Neural cell (in vitro differentiated cells): Measurements from ENCODE around the gene PPP4R3B. TPM values are rescaled to one million over a fixed set of nuclear protein-coding genes. Genes with fewer than 3 reads are reported as not detected.

Experiments
- H2AFZ ChIP-seq: fragments of 200-600, 300-800 bp; sonication (generic), shearing (Covaris generic); 2 replicates; pipeline ENCODE4 v1.6.0; 2014; ENCODE audit warnings: low read depth, mild to moderate bottlenecking, antibody characterized with exemption, low read length, moderate library complexity
- H3F3A ChIP-seq: fragments of 200-600 bp; shearing (Covaris generic); 2 replicates; pipeline ENCODE4 v1.6.1; 2016; ENCODE audit warnings: mild to moderate bottlenecking, moderate library complexity, mixed read lengths, antibody characterized with exemption, low read length; ENCODE audit not compliant: insufficient read depth, poor library complexity, severe bottlenecking
- H3K27ac ChIP-seq: fragments of 200-600, 300-800 bp; sonication (generic), shearing (Covaris generic); 2 replicates; pipeline ENCODE4 v1.5.1; 2014; ENCODE audit warnings: mild to moderate bottlenecking, low read length, moderate library complexity
- H3K27me3 ChIP-seq: fragments of 300-800, 200-600 bp; sonication (generic), shearing (Covaris generic); 2 replicates; pipeline ENCODE4 v1.6.0; 2014; ENCODE audit warnings: mild to moderate bottlenecking, low read depth, low read length, moderate library complexity; ENCODE audit not compliant: insufficient read depth
- H3K36me3 ChIP-seq: fragments of 300-800, 200-600 bp; sonication (generic), shearing (Covaris generic); 2 replicates; pipeline ENCODE4 v1.5.1; 2014; ENCODE audit warnings: mild to moderate bottlenecking, antibody characterized with exemption, low read length, moderate library complexity; ENCODE audit not compliant: insufficient read depth
- H3K4me2 ChIP-seq: fragments of 300-800, 200-600 bp; sonication (generic), shearing (Covaris generic); 2 replicates; pipeline ENCODE4 v1.6.0; 2014; ENCODE audit warnings: mild to moderate bottlenecking, low read length
- H3K4me3 ChIP-seq: fragments of 300-800, 200-600 bp; sonication (generic), shearing (Covaris generic); 2 replicates; pipeline ENCODE4 v1.5.1; 2014; ENCODE audit warnings: mild to moderate bottlenecking, low read length, moderate library complexity
- H3K79me2 ChIP-seq: fragments of 200-600 bp; shearing (Covaris generic); replicated peaks from 2 replicates; pipeline ENCODE4 v1.6.0; 2014; ENCODE audit warnings: mild to moderate bottlenecking, low read length, moderate library complexity; ENCODE audit not compliant: insufficient read depth
- H3K9ac ChIP-seq: fragments of 300-800, 200-600 bp; sonication (generic), shearing (Covaris generic); 2 replicates; pipeline ENCODE4 v1.6.1; 2016; ENCODE audit warnings: mild to moderate bottlenecking, low read length, mixed read lengths
- H3K9me2 ChIP-seq: fragments of 200-600 bp; shearing (Covaris generic); 2 replicates; pipeline ENCODE4 v1.6.1; 2016; ENCODE audit warnings: mild to moderate bottlenecking, low read length, mixed read lengths; ENCODE audit not compliant: insufficient read depth
- H3K9me3 ChIP-seq: fragments of 200-600, 300-800 bp; sonication (generic), shearing (Covaris generic); 2 replicates; pipeline ENCODE4 v1.6.1; 2016; ENCODE audit warnings: mild to moderate bottlenecking, mixed run types, low read length, moderate library complexity, mixed read lengths
- H4K20me1 ChIP-seq: fragments of 200-600 bp; shearing (Covaris generic); 2 replicates; pipeline ENCODE4 v1.6.1; 2016; ENCODE audit warnings: mild to moderate bottlenecking, mixed run types; ENCODE audit not compliant: insufficient read depth
- EP300 ChIP-seq: fragments of 450-650 bp; conservative IDR thresholded peaks from 2 replicates; pipeline ENCODE4 v1.6.1; 2014; ENCODE audit warnings: antibody characterized with exemption, mild to moderate bottlenecking, moderate library complexity; ENCODE audit not compliant: poor library complexity, severe bottlenecking
- EZH2 ChIP-seq: fragments of 200-600, 300-800 bp; shearing (Covaris generic), sonication (generic); IDR thresholded peaks from 2 replicates; pipeline ENCODE4 v1.6.1; 2014; ENCODE audit warnings: antibody characterized with exemption, low read length, borderline replicate concordance, mild to moderate bottlenecking; ENCODE audit not compliant: insufficient read depth, poor library complexity, severe bottlenecking
- MXI1 ChIP-seq: fragments of 450-650 bp; conservative IDR thresholded peaks from 2 replicates; pipeline ENCODE4 v1.6.1; 2014; ENCODE audit warnings: antibody characterized with exemption, mild to moderate bottlenecking; ENCODE audit not compliant: poor library complexity, severe bottlenecking
- POLR2AphosphoS5 ChIP-seq: IDR thresholded peaks from 2 replicates; pipeline ENCODE4 v1.6.1; 2012
- RAD21 ChIP-seq: fragments of 450-650 bp; conservative IDR thresholded peaks from 2 replicates; pipeline ENCODE4 v1.6.1; 2014; ENCODE audit warnings: antibody characterized with exemption, mild to moderate bottlenecking, moderate library complexity
- SMC3 ChIP-seq: fragments of 450-650 bp; conservative IDR thresholded peaks from 2 replicates; pipeline ENCODE4 v1.6.1; 2014; ENCODE audit warnings: antibody characterized with exemption, mild to moderate bottlenecking, moderate library complexity; ENCODE audit not compliant: poor library complexity
- TAF1 ChIP-seq: IDR thresholded peaks from 2 replicates; pipeline ENCODE4 v1.6.1; 2012; ENCODE audit warnings: low read depth
- polyA plus RNA-seq: library from polyadenylated mRNA; depleted of rRNA; stranded (reverse); fragments of >200 nt; gene quantifications from 2 replicates; pipeline ENCODE4 v1.2.3, GENCODE V29; 2014
- TF ChIP-seq, protein P1 (sequence below): IDR thresholded peaks from 2 replicates; pipeline ENCODE4 v1.6.1; 2012; ENCODE audit warnings: borderline replicate concordance
- TF ChIP-seq, protein P2 (sequence below): fragments of 450-650 bp; IDR thresholded peaks from 2 replicates; pipeline ENCODE4 v1.5.1; 2014; ENCODE audit warnings: antibody characterized with exemption, mild to moderate bottlenecking, moderate library complexity; ENCODE audit not compliant: poor library complexity, severe bottlenecking

Gene PPP4R3B
- polyA plus RNA-seq, 1 donor from 2014 or later: 58.4 TPM

DNA sequence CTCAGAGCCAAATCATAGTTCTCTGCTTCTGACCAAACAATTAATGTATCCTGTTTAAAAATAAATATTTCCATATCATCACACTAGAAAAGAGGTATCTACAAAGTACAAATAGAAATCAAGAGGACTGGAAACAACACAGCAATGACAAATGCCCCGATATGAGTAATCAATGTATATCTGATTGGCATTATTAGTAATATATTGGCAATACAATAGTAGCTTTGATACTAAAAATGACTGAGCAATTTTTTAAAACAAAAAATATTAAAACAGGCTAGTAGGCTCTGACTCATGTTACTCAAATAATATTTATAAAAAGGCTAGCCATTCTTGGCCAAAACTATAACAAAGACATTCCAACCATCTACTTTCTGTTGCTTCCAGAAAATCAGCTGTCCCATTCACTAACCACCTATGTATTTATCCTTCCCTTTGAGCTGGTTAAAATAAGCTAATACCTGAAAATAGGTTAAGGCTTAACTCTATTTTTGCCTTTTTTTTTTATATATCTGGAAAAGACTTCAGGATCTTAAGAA is 13.3 kb downstream of the PPP4R3B start:
- Histone ChIP-seq H3F3A (no peaks in the 10 kb centered on the region), H3K9ac (no peak overlapping the region), H3K9me3 (no peaks in the 10 kb centered on the region), H3K4me2 (no peak overlapping the region), H3K27ac (no peak overlapping the region), H2AFZ (no peak overlapping the region), H3K4me3 (no peak overlapping the region), H3K36me3 (no peaks in the 10 kb centered on the region), H3K27me3 (no peaks in the 10 kb centered on the region), H3K79me2 (peaks cover 39% of the 10 kb centered on the region), H4K20me1 (no peaks in the 10 kb centered on the region), H3K9me2 (no peaks in the 10 kb centered on the region)
- TF ChIP-seq SMC3 (no peak), MXI1 (no peak), EZH2 (no peak)
- TF ChIP-seq, protein P1, sequence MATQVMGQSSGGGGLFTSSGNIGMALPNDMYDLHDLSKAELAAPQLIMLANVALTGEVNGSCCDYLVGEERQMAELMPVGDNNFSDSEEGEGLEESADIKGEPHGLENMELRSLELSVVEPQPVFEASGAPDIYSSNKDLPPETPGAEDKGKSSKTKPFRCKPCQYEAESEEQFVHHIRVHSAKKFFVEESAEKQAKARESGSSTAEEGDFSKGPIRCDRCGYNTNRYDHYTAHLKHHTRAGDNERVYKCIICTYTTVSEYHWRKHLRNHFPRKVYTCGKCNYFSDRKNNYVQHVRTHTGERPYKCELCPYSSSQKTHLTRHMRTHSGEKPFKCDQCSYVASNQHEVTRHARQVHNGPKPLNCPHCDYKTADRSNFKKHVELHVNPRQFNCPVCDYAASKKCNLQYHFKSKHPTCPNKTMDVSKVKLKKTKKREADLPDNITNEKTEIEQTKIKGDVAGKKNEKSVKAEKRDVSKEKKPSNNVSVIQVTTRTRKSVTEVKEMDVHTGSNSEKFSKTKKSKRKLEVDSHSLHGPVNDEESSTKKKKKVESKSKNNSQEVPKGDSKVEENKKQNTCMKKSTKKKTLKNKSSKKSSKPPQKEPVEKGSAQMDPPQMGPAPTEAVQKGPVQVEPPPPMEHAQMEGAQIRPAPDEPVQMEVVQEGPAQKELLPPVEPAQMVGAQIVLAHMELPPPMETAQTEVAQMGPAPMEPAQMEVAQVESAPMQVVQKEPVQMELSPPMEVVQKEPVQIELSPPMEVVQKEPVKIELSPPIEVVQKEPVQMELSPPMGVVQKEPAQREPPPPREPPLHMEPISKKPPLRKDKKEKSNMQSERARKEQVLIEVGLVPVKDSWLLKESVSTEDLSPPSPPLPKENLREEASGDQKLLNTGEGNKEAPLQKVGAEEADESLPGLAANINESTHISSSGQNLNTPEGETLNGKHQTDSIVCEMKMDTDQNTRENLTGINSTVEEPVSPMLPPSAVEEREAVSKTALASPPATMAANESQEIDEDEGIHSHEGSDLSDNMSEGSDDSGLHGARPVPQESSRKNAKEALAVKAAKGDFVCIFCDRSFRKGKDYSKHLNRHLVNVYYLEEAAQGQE: no peak
- TF ChIP-seq, protein P2, sequence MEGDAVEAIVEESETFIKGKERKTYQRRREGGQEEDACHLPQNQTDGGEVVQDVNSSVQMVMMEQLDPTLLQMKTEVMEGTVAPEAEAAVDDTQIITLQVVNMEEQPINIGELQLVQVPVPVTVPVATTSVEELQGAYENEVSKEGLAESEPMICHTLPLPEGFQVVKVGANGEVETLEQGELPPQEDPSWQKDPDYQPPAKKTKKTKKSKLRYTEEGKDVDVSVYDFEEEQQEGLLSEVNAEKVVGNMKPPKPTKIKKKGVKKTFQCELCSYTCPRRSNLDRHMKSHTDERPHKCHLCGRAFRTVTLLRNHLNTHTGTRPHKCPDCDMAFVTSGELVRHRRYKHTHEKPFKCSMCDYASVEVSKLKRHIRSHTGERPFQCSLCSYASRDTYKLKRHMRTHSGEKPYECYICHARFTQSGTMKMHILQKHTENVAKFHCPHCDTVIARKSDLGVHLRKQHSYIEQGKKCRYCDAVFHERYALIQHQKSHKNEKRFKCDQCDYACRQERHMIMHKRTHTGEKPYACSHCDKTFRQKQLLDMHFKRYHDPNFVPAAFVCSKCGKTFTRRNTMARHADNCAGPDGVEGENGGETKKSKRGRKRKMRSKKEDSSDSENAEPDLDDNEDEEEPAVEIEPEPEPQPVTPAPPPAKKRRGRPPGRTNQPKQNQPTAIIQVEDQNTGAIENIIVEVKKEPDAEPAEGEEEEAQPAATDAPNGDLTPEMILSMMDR: no peak

DNA sequence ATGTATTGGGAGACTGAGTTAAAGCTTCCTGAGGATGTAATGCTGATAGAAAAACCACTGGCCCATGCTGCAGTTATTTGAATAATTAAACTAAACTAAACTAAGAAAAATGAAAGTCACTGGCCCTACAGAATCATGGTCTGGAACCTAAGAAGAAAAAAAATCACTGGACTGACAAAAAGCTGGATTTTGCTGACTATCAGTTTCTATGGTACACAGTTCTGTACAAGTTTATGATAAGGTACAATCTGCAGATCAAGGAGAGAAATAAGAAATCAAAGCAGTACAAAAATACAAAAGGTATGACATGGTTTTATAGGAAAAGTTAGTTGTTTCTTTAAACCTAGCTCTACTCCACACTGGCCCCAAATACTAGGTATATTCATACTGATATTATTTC is 15.6 kb downstream of the PPP4R3B start:
- Histone ChIP-seq H3K79me2 (peaks cover 30% of the 10 kb centered on the region), H3K4me2 (no peak overlapping the region), H2AFZ (no peak overlapping the region)

More for the DNA sequence above, 15.6 kb downstream of the PPP4R3B start:
- Histone ChIP-seq H3K9me3 (no peaks in the 10 kb centered on the region), H3K27ac (no peak overlapping the region), H3K27me3 (no peaks in the 10 kb centered on the region), H3K9me2 (no peaks in the 10 kb centered on the region), H3K9ac (no peak overlapping the region), H3K4me3 (no peak overlapping the region), H3K36me3 (no peaks in the 10 kb centered on the region), H3F3A (no peaks in the 10 kb centered on the region), H4K20me1 (no peaks in the 10 kb centered on the region)
- TF ChIP-seq TAF1 (no peak), RAD21 (no peak), POLR2AphosphoS5 (no peak), EP300 (no peak), SMC3 (no peak), MXI1 (no peak)
- TF ChIP-seq, protein P1: no peak
- TF ChIP-seq, protein P2: no peak
